Sigmoid colon (tissue), 3 donors: ENCODE measurements around the gene CCL23.

ENCODE experiments used
- POLR2A ChIP-seq, 2 donors: fragments of 450-650 bp; IDR thresholded peaks; one replicate each; pipeline ENCODE4 v1.6.1; 2016; ENCODE audit warnings: antibody characterized with exemption in 2 of 2, mild to moderate bottlenecking in 2 of 2, moderate library complexity in 2 of 2
- TF ChIP-seq, protein P1 (sequence below), 4 experiments: fragments of 450-650 bp in 3 of 4; fragments of 200-600 bp in 1 of 4; IDR thresholded peaks; one replicate each; pipeline ENCODE4 v1.5.1; 2016 to 2019; ENCODE audit warnings: antibody characterized with exemption in 4 of 4, mild to moderate bottlenecking in 3 of 4, moderate library complexity in 2 of 4

DNA sequence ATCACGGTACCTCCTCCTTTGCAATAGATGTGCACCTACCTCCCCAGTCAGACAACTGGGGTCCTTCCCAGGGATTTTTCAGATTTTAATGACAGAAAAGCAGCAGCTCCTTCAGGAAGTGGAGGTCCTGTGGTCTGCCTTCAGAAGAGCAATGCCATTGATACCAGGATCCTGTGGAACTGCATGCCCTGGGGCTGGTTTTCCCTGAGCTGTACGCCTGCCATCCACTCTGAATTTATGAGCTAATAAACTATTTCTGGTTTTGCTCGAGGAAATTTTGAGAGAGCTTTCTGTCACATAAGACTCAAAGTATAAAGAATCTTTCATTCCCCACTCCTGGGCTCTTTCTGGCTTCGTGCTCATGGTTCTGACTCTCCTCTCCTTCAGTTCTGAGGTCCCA is 10.0 kb upstream of the CCL23 start:
- TF ChIP-seq POLR2A (IDR thresholded peaks at IDR 0.05): no peak
- TF ChIP-seq, protein P1, sequence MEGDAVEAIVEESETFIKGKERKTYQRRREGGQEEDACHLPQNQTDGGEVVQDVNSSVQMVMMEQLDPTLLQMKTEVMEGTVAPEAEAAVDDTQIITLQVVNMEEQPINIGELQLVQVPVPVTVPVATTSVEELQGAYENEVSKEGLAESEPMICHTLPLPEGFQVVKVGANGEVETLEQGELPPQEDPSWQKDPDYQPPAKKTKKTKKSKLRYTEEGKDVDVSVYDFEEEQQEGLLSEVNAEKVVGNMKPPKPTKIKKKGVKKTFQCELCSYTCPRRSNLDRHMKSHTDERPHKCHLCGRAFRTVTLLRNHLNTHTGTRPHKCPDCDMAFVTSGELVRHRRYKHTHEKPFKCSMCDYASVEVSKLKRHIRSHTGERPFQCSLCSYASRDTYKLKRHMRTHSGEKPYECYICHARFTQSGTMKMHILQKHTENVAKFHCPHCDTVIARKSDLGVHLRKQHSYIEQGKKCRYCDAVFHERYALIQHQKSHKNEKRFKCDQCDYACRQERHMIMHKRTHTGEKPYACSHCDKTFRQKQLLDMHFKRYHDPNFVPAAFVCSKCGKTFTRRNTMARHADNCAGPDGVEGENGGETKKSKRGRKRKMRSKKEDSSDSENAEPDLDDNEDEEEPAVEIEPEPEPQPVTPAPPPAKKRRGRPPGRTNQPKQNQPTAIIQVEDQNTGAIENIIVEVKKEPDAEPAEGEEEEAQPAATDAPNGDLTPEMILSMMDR (IDR thresholded peaks at IDR 0.05): no peak
